Activated CD4-positive, alpha-beta memory T cell treated with anti-CD3 and anti-CD28 coated beads, Interleukin-2, amount 10 ng/mL, durations not matched to agents 7 days and 5 days (primary cell): ENCODE data around the gene COL6A2. TPM values are rescaled to one million over a fixed set of nuclear protein-coding genes. Genes with fewer than 3 reads are reported as not detected.
"Not testable (repeated sequence)": the region's sequence is repeated elsewhere in the genome, so short reads cannot be mapped to it uniquely, and the experiment has no call there.

Experiments used
- CTCF ChIA-PET: fragments of 350-600 bp; sonication (Branson Sonifier 250); formaldehyde crosslinking; loops from one replicate; lab custom pipeline; 2021; ENCODE audit warnings: antibody characterized with exemption, inconsistent platforms; lab: Charles Lee
- POLR2A ChIA-PET: fragments of 350-600 bp; sonication (Branson Sonifier 250); formaldehyde crosslinking; loops from one replicate; lab custom pipeline; 2021; ENCODE audit warnings: antibody characterized with exemption; lab: Charles Lee
- DNase-seq: peaks from one replicate; pipeline ENCODE4 v3.0.0-alpha.2; 2020
- H3K27ac Mint-ChIP-seq: one replicate; pipeline ENCODE4 v1.8.0; 2021; ENCODE audit warnings: mild to moderate bottlenecking, mixed read lengths
- H3K27me3 Mint-ChIP-seq: one replicate; pipeline ENCODE4 v1.8.0; 2021; ENCODE audit warnings: mixed read lengths
- H3K36me3 Mint-ChIP-seq: one replicate; pipeline ENCODE4 v1.8.0; 2021; ENCODE audit warnings: low read depth, mixed read lengths
- H3K4me1 Mint-ChIP-seq: one replicate; pipeline ENCODE4 v1.8.0; 2021; ENCODE audit warnings: mixed read lengths
- H3K4me3 Mint-ChIP-seq: one replicate; pipeline ENCODE4 v1.8.0; 2021; ENCODE audit warnings: mild to moderate bottlenecking, mixed read lengths
- H3K9me3 Mint-ChIP-seq: one replicate; pipeline ENCODE4 v1.8.0; 2021; ENCODE audit warnings: mixed read lengths
- total RNA-seq, 2 experiments: library from RNA; stranded (reverse); gene quantifications; one replicate each; pipeline ENCODE4 v1.2.3, GENCODE V29; 2021

Gene COL6A2
- total RNA-seq, 2 experiments from 2014 or later = 1.1 to 1.6 TPM

GRCh38 chr21:46139686-46140085 is 41.8 kb downstream of the COL6A2 start:
- peaks cover 12% of the 10 kb centered on the region for H3K4me1 Mint-ChIP-seq
- H3K27ac Mint-ChIP-seq = no peak overlapping the region
- H3K9me3 Mint-ChIP-seq = no peaks in the 10 kb centered on the region
- CTCF ChIA-PET = no interaction called here
- no peaks in the 10 kb centered on the region for H3K27me3 Mint-ChIP-seq
- no peak for DNase-seq
- no peaks in the 10 kb centered on the region for H3K36me3 Mint-ChIP-seq
- no peak overlapping the region for H3K4me3 Mint-ChIP-seq
- POLR2A ChIA-PET = no interaction called here

DNA sequence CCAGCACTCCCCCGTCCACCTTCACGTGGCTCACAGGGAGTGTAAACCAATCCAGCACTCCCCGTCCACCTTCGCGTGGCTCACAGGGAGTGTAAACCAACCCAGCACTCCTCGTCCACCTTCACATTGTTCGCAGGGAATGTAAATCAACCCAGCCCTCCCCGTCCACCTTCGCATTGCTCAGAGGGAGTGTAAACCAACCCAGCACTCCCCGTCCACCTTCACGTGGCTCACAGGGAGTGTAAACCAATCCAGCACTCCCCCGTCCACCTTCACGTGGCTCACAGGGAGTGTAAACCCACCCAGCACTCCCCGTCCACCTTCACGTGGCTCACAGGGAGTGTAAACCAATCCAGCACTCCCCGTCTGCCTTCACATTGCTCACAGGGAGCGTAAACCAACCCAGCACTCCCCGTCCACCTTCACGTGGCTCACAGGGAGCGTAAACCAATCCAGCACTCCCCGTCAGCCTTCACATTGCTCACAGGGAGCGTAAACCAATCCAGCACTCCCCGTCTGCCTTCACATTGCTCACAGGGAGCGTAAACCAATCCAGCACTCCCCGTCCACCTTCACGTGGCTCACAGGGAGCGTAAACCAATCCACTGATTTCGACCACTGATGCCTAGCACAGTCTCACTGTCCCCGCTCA is 42.6 kb downstream of the COL6A2 start:
- H3K9me3 Mint-ChIP-seq, DNase-seq, H3K36me3 Mint-ChIP-seq, H3K4me3 Mint-ChIP-seq, H3K27ac Mint-ChIP-seq, CTCF ChIA-PET, POLR2A ChIA-PET, H3K27me3 Mint-ChIP-seq: not testable (repeated sequence)
- peaks cover 14% of the 10 kb centered on the region for H3K4me1 Mint-ChIP-seq

GRCh38 chr21:46141767-46142581 is 44.1 kb downstream of the COL6A2 start:
- H3K36me3 Mint-ChIP-seq = no peaks in the 10 kb centered on the region
- no peak for DNase-seq
- H3K9me3 Mint-ChIP-seq = no peaks in the 10 kb centered on the region
- H3K4me1 Mint-ChIP-seq = peaks cover 14% of the 10 kb centered on the region
- POLR2A ChIA-PET = interaction anchor here (0.7 to 0.9 kb wide), 2 partner anchors 88 to 181 kb away, joined by 3 read pairs; partner anchors contain the start of gene C21orf58
- no peaks in the 10 kb centered on the region for H3K27me3 Mint-ChIP-seq
- CTCF ChIA-PET = interaction anchor here (0.6 to 2.4 kb wide), 9 partner anchors 11 to 550 kb away, joined by 3 to 7 read pairs (median 4); no protein-coding TSS in a partner anchor
- H3K4me3 Mint-ChIP-seq = no peak overlapping the region
- no peak overlapping the region for H3K27ac Mint-ChIP-seq

- ChIA-PET POLR2A (interaction anchor here (0.6 to 1.8 kb wide), 11 partner anchors 86 to 495 kb away, joined by 3 to 9 read pairs (median 4); partner anchors contain the start of genes C21orf58, LSS, MCM3AP and PRMT2), CTCF (interaction anchor here (0.6 to 2.5 kb wide), 37 partner anchors 10 to 550 kb away, joined by 3 to 13 read pairs (median 4); partner anchors contain the start of genes MCM3AP and YBEY)
- Mint-ChIP-seq H3K27me3 (no peaks in the 10 kb centered on the region), H3K4me3 (no peak overlapping the region), H3K9me3 (no peaks in the 10 kb centered on the region), H3K36me3 (no peaks in the 10 kb centered on the region), H3K27ac (no peak overlapping the region), H3K4me1 (peaks cover 14% of the 10 kb centered on the region)
- DNase-seq = no peak
Observed at GRCh38 chr21:46142582-46143473, 44.9 kb downstream of the COL6A2 start.

GRCh38 chr21:46144464-46145070 is 46.7 kb downstream of the COL6A2 start:
- ChIA-PET POLR2A (interaction anchor here (1.4 to 1.8 kb wide), 5 partner anchors 84 to 490 kb away, joined by 5 to 9 read pairs (median 6); partner anchors contain the start of genes C21orf58, LSS and PRMT2), CTCF (interaction anchor here (0.6 to 2.5 kb wide), 15 partner anchors 8 to 493 kb away, joined by 3 to 13 read pairs (median 4); partner anchors contain the start of genes MCM3AP and YBEY)
- peaks cover 14% of the 10 kb centered on the region for H3K4me1 Mint-ChIP-seq
- no peak overlapping the region for H3K27ac Mint-ChIP-seq
- no peak for DNase-seq
- H3K9me3 Mint-ChIP-seq = no peaks in the 10 kb centered on the region
- no peak overlapping the region for H3K4me3 Mint-ChIP-seq
- H3K27me3 Mint-ChIP-seq = no peaks in the 10 kb centered on the region
- H3K36me3 Mint-ChIP-seq = no peaks in the 10 kb centered on the region

GRCh38 chr21:46145159-46145839 is 47.4 kb downstream of the COL6A2 start:
- Mint-ChIP-seq H3K9me3 (no peaks in the 10 kb centered on the region), H3K27ac (no peak overlapping the region)

DNA sequence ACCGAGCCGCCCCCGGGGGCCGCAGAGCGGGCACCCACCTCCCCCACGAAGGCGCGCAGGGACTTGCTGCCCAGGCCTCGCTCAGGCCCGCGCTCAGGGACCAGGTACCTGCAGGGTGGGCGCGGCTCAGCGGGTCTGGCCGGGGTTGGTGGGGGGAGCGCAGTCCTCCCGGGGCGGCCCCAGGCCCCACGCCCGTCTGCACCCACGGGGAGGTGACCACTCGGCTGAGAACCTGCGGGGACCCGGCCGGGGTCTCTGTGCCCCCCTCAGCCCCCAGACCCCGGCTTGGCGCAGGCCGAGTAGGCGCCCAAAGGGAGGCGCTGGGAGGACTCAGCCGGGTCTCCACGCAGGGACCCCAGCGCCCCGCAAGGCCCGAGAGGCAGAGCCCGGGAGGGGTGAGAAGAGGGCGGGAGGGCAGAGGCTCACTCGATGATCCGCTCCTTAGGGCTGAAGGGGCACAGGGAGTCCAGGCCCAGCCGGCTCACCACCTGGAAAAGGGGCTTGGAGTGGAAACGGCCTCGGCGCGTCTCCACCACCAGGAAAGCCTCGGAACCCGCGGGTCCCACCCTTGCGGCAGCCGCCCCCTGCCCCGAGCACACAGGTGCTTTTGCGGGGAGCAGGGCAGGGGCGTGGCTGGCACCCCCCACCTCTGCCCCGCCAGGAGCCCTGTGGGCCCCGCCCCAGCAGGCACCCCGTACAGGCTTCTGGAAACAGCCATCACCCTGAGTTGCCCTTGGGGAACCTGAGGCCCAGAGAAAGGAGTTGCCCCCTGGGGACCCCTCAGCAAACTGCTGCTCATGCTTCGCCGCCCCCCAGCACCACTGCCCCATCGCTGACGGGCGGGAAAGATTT is 48.2 kb downstream of the COL6A2 start:
- Mint-ChIP-seq H3K27ac (no peak overlapping the region), H3K4me1 (peaks cover 14% of the 10 kb centered on the region), H3K27me3 (no peaks in the 10 kb centered on the region), H3K9me3 (no peaks in the 10 kb centered on the region), H3K36me3 (no peaks in the 10 kb centered on the region), H3K4me3 (no peak overlapping the region)
- ChIA-PET CTCF (no interaction called here), POLR2A (no interaction called here)
- DNase-seq = no peak

More at GRCh38 chr21:46145159-46145839, 47.4 kb downstream of the COL6A2 start:
- Mint-ChIP-seq H3K4me1 (peaks cover 14% of the 10 kb centered on the region), H3K36me3 (no peaks in the 10 kb centered on the region), H3K4me3 (no peak overlapping the region), H3K27me3 (no peaks in the 10 kb centered on the region)
- ChIA-PET POLR2A (no interaction called here), CTCF (interaction anchor here (0.6 to 2.5 kb wide), 2 partner anchors 140 to 172 kb away, joined by 3 to 13 read pairs; partner anchors contain the start of genes MCM3AP and YBEY)
- no peak for DNase-seq

GRCh38 chr21:46146856-46147255 is 48.9 kb downstream of the COL6A2 start:
- DNase-seq = no peak
- ChIA-PET CTCF (no interaction called here), POLR2A (no interaction called here)
- H3K36me3 Mint-ChIP-seq = no peaks in the 10 kb centered on the region
- no peaks in the 10 kb centered on the region for H3K9me3 Mint-ChIP-seq
- no peak overlapping the region for H3K27ac Mint-ChIP-seq
- peaks cover 13% of the 10 kb centered on the region for H3K4me1 Mint-ChIP-seq
- H3K27me3 Mint-ChIP-seq = no peaks in the 10 kb centered on the region
- no peak overlapping the region for H3K4me3 Mint-ChIP-seq

DNA sequence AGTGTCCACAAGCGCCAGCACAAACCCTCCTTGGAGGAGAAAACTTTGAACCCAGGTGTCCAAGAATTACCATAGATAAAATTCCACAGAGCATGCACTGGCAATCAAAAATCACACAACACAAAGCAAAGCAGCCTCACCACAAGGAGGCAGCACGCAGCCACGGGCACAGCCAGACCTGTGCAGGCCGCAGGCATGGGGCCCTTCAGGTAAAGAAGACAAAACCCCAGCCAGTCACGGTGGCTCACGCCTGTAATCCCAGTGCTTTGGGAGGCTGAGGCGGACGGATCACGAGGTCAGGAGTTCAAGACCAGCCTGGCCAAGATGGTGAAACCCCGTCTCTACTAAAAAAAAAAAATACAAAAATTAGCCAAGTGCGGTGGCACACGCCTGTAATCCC is 49.5 kb downstream of the COL6A2 start:
- not testable (repeated sequence) for H3K27me3 Mint-ChIP-seq, H3K36me3 Mint-ChIP-seq

DNA sequence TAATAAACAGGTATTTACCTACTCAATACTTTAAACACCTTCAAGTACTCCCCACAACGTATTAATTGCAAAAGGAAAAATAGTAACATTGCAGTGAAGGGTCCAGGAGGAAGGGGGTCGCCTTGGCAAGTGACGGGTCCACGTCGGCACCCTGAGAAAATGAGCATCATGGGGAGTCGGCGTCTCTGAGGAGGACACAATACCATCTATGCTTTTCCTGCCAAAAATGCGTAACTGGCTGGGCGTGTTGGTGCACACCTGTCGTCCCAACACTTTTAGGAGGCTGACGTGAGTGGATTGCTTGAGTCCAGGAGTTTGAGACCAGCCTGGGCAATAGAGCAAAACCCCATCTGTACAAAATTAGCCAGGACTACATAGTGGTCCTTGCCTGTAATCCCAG is 50.2 kb downstream of the COL6A2 start:
- no peak overlapping the region for H3K4me3 Mint-ChIP-seq
- no peak overlapping the region for H3K27ac Mint-ChIP-seq
- POLR2A ChIA-PET = no interaction called here
- peaks cover 10% of the 10 kb centered on the region for H3K4me1 Mint-ChIP-seq
- no peaks in the 10 kb centered on the region for H3K27me3 Mint-ChIP-seq
- CTCF ChIA-PET = no interaction called here
- DNase-seq = no peak
- H3K36me3 Mint-ChIP-seq = no peaks in the 10 kb centered on the region
- no peaks in the 10 kb centered on the region for H3K9me3 Mint-ChIP-seq

More for the DNA sequence above, 49.5 kb downstream of the COL6A2 start:
- POLR2A ChIA-PET, H3K9me3 Mint-ChIP-seq, CTCF ChIA-PET, H3K4me3 Mint-ChIP-seq, H3K27ac Mint-ChIP-seq: not testable (repeated sequence)
- DNase-seq = peak; percentile 62
- peaks cover 13% of the 10 kb centered on the region for H3K4me1 Mint-ChIP-seq
